Mucosa of stomach (tissue), 1 donor: ENCODE results near the gene DNMBP.

Experiments used
- H3K27me3 ChIP-seq: one replicate; pipeline ENCODE4 v1.7.0; 2013; ENCODE audit warnings: mild to moderate bottlenecking, low read length; ENCODE audit not compliant: control insufficient read depth, insufficient read depth
- H3K36me3 ChIP-seq: one replicate; pipeline ENCODE4 v1.7.0; 2013; ENCODE audit warnings: low read length; ENCODE audit not compliant: control insufficient read depth, insufficient read depth
- H3K4me1 ChIP-seq: one replicate; pipeline ENCODE4 v1.7.0; 2013; ENCODE audit warnings: mild to moderate bottlenecking, low read length; ENCODE audit not compliant: control insufficient read depth, insufficient read depth
- H3K4me3 ChIP-seq: one replicate; pipeline ENCODE4 v1.7.0; 2013; ENCODE audit warnings: low read length
- H3K9ac ChIP-seq: one replicate; pipeline ENCODE4 v1.7.0; 2013; ENCODE audit warnings: mild to moderate bottlenecking, low read length, moderate library complexity
- H3K9me3 ChIP-seq: one replicate; pipeline ENCODE4 v1.7.0; 2013; ENCODE audit warnings: mild to moderate bottlenecking, low read length, moderate library complexity; ENCODE audit not compliant: control insufficient read depth
- donor health status: Pancreatic carcinoma.

The DNMBP gene

GRCh38 chr10:99854860-99855259 is 154.9 kb downstream of the DNMBP start:
- Histone ChIP-seq H3K4me1 (no peaks in the 10 kb centered on the region), H3K9ac (no peak overlapping the region), H3K36me3 (no peaks in the 10 kb centered on the region), H3K27me3 (no peaks in the 10 kb centered on the region), H3K9me3 (no peaks in the 10 kb centered on the region), H3K4me3 (no peak overlapping the region)

DNA sequence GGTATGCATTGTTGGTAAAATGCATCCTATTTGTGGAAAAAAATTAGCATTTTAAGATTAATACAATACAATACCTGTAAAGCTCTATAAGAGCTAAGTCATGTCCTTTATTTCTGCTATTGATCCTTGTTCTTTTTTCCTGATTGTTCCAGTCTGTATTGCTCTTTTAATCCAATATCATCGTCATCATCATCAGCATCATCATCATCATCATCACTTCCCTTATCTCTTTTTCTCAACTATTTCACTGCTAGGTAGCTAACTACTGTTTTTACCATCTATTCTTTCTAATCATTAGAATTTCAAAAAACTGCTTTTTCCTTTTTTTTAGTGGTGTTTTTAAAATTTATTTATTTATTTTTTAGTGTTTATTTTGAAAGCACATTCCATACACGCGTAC is 156.1 kb downstream of the DNMBP start:
- Histone ChIP-seq H3K9ac (no peak overlapping the region), H3K27me3 (no peaks in the 10 kb centered on the region), H3K4me1 (no peaks in the 10 kb centered on the region), H3K9me3 (no peaks in the 10 kb centered on the region), H3K4me3 (no peak overlapping the region), H3K36me3 (no peaks in the 10 kb centered on the region)

GRCh38 chr10:99852481-99853213 is 157.1 kb downstream of the DNMBP start:
- no peak overlapping the region for H3K4me3 ChIP-seq
- H3K27me3 ChIP-seq: no peaks in the 10 kb centered on the region
- no peaks in the 10 kb centered on the region for H3K9me3 ChIP-seq
- H3K9ac ChIP-seq: no peak overlapping the region
- no peaks in the 10 kb centered on the region for H3K4me1 ChIP-seq
- H3K36me3 ChIP-seq: no peaks in the 10 kb centered on the region

DNA sequence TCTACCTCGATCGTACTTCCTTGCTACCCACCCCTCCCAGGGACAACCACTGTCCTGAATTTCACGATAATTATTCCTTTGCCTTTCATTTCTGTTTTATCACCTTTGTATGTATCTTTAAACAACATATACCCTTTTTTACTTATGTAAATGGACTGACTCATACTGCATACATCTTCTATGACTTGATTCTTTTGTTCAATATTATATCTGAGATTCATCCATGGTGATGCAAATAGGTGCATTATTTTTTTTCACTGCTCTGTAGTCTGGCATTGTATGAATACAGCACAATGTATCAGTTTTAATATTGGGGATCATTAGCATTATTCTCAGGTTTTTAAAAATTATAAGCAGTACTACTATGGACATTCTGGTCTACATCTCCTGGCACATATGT is 157.9 kb downstream of the DNMBP start:
- no peaks in the 10 kb centered on the region for H3K27me3 ChIP-seq
- no peak overlapping the region for H3K9ac ChIP-seq
- no peaks in the 10 kb centered on the region for H3K36me3 ChIP-seq
- H3K4me3 ChIP-seq: no peak overlapping the region
- H3K9me3 ChIP-seq: no peaks in the 10 kb centered on the region
- H3K4me1 ChIP-seq: no peaks in the 10 kb centered on the region

GRCh38 chr10:99850767-99851340 is 158.9 kb downstream of the DNMBP start:
- Histone ChIP-seq H3K4me3 (no peak overlapping the region), H3K9ac (no peak overlapping the region), H3K9me3 (no peaks in the 10 kb centered on the region), H3K4me1 (no peaks in the 10 kb centered on the region), H3K27me3 (no peaks in the 10 kb centered on the region), H3K36me3 (no peaks in the 10 kb centered on the region)

- Histone ChIP-seq H3K4me3 (no peak overlapping the region), H3K4me1 (no peaks in the 10 kb centered on the region), H3K9me3 (no peaks in the 10 kb centered on the region), H3K9ac (no peak overlapping the region), H3K36me3 (no peaks in the 10 kb centered on the region), H3K27me3 (no peaks in the 10 kb centered on the region)
Measured at GRCh38 chr10:99850021-99850766, 159.6 kb downstream of the DNMBP start.

GRCh38 chr10:99849536-99849935 is 160.2 kb downstream of the DNMBP start:
- Histone ChIP-seq H3K27me3 (no peaks in the 10 kb centered on the region), H3K4me3 (no peak overlapping the region), H3K9me3 (no peaks in the 10 kb centered on the region), H3K4me1 (no peaks in the 10 kb centered on the region), H3K36me3 (no peaks in the 10 kb centered on the region), H3K9ac (no peak overlapping the region)

DNA sequence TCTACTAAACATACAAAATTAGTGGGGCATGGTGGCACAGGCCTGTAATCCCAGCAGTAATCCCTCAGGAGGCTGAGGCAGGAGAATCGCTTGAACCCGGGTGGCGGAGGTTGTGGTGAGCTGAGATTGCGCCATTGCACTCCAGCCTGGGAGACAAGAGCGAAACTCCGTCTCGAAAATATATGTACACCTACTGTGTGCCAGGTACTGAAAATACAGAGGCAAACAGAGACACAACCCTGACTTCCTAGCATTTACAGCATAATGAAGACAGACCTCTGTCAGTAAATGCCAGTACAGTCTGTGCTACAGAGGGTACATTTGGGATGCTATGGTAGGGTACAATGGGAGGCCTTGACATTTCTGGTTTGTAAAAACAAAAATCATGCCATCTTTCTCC is 160.7 kb downstream of the DNMBP start:
- Histone ChIP-seq H3K36me3 (no peaks in the 10 kb centered on the region), H3K4me1 (no peaks in the 10 kb centered on the region), H3K27me3 (no peaks in the 10 kb centered on the region), H3K4me3 (no peak overlapping the region), H3K9ac (no peak overlapping the region), H3K9me3 (no peaks in the 10 kb centered on the region)

GRCh38 chr10:99845837-99846382 is 163.8 kb downstream of the DNMBP start:
- H3K4me3 ChIP-seq: no peak overlapping the region
- no peaks in the 10 kb centered on the region for H3K9me3 ChIP-seq
- no peaks in the 10 kb centered on the region for H3K4me1 ChIP-seq
- no peaks in the 10 kb centered on the region for H3K36me3 ChIP-seq
- H3K9ac ChIP-seq: no peak overlapping the region
- no peaks in the 10 kb centered on the region for H3K27me3 ChIP-seq

DNA sequence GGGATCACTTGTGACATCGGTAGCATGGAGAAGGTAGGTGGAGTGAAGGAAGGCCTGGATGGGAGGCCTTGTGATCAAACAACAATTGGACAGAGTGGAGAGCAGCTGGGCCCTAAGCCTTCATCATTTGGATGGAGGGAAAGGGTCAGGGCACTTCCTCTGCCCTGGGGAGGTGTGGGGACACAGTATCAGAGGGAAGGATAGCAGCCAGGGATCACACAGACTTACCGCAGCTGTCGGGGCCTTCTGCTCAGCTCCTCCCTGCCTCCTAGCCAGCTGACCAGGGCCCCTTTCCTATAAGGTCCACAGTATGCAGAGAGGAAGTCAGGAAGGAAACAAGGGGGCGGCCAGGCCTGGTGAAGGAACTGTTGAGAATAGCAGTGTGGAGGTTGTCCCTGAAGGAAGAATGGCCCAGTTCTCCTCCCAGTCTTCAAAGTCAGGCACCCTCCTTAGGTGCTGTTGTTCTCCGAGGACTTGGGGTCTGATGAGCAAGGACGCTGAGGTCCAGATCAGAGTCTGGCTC is 165.3 kb downstream of the DNMBP start:
- Histone ChIP-seq H3K36me3 (no peaks in the 10 kb centered on the region), H3K4me1 (no peaks in the 10 kb centered on the region), H3K9ac (no peak overlapping the region), H3K4me3 (no peak overlapping the region), H3K9me3 (no peaks in the 10 kb centered on the region), H3K27me3 (no peaks in the 10 kb centered on the region)

- Histone ChIP-seq H3K9me3 (no peaks in the 10 kb centered on the region), H3K4me3 (no peak overlapping the region), H3K27me3 (no peaks in the 10 kb centered on the region), H3K9ac (no peak overlapping the region), H3K36me3 (no peaks in the 10 kb centered on the region), H3K4me1 (no peaks in the 10 kb centered on the region)
Measured at GRCh38 chr10:99843310-99843709, 166.4 kb downstream of the DNMBP start.

- Histone ChIP-seq H3K9ac (no peak overlapping the region), H3K36me3 (no peaks in the 10 kb centered on the region), H3K9me3 (no peaks in the 10 kb centered on the region), H3K27me3 (no peaks in the 10 kb centered on the region), H3K4me3 (no peak overlapping the region), H3K4me1 (no peaks in the 10 kb centered on the region)
Measured at GRCh38 chr10:99841746-99842145, 168.0 kb downstream of the DNMBP start.
